Measurements from ENCODE around the gene EHD1.
"Not testable (repeated sequence)": the region's sequence is repeated elsewhere in the genome, so short reads cannot be mapped to it uniquely, and the experiment has no call there.

EHD1 gene

GRCh38 chr11:64826578-64827450, 51.6 kb downstream of the EHD1 start:
- DNase-seq (ENCODE audit: low spot score) = no peak

GRCh38 chr11:64826062-64826461, 52.4 kb downstream of the EHD1 start:
- DNase-seq (ENCODE audit: low spot score) = no peak

- DNase-seq (ENCODE audit: low spot score) = no peak
Measured at GRCh38 chr11:64823568-64824119, 54.8 kb downstream of the EHD1 start.

- DNase-seq (ENCODE audit: low spot score) = no peak
Measured at GRCh38 chr11:64817476-64817875, 60.9 kb downstream of the EHD1 start.

- not testable (repeated sequence) for DNase-seq (ENCODE audit: low spot score)
Measured at GRCh38 chr11:64815433-64815832, 63.0 kb downstream of the EHD1 start.

GRCh38 chr11:64814712-64815187, 63.7 kb downstream of the EHD1 start:
- DNase-seq (ENCODE audit: low spot score) = no peak

- DNase-seq (ENCODE audit: low spot score) = no peak
Measured at GRCh38 chr11:64813826-64814225, 64.6 kb downstream of the EHD1 start.

- DNase-seq (ENCODE audit: low spot score) = no peak
Measured at GRCh38 chr11:64810891-64811272, 67.5 kb downstream of the EHD1 start.

GRCh38 chr11:64810271-64810890, 68.0 kb downstream of the EHD1 start, which contains the start of gene MEN1:
TSS of gene MEN1 (minus strand) at chr11:64810551. CDS start at chr11:64810109, 442 bp downstream.
- DNase-seq (ENCODE audit: low spot score) = peak; percentile 98

GRCh38 chr11:64809781-64810241, 68.6 kb downstream of the EHD1 start:
- peak; percentile 10 for DNase-seq (ENCODE audit: low spot score)

- DNase-seq (ENCODE audit: low spot score) = no peak
Measured at GRCh38 chr11:64805481-64805880, 72.9 kb downstream of the EHD1 start.

- no peak for DNase-seq (ENCODE audit: low spot score)
Measured at GRCh38 chr11:64804346-64805210, 73.8 kb downstream of the EHD1 start.

- DNase-seq (ENCODE audit: low spot score) = no peak
Measured at GRCh38 chr11:64803846-64804345, 74.5 kb downstream of the EHD1 start.

- peak; percentile 96 for DNase-seq (ENCODE audit: low spot score)
Measured at GRCh38 chr11:64803158-64803845, 75.1 kb downstream of the EHD1 start, which contains the start of gene MAP4K2. TSS of gene MAP4K2 (minus strand) at chr11:64803214. CDS start at chr11:64803149, 65 bp downstream.

GRCh38 chr11:64802370-64803157, 75.9 kb downstream of the EHD1 start:
- DNase-seq (ENCODE audit: low spot score) = no peak
